AG09319 (cell line): ENCODE data around the gene RNF213.
A peak's percentile ranks its signal among the peaks of the same experiment; 100 is the strongest.

ENCODE experiments used
- DNase-seq: peaks from one replicate; pipeline ENCODE4 v3.0.0-alpha.2; 2010; ENCODE audit warnings: low read depth; ENCODE audit errors: extremely low read depth
- TF ChIP-seq, protein P1 (sequence below): IDR thresholded peaks from 2 replicates; pipeline ENCODE4 v1.5.1; 2011; ENCODE audit warnings: low read depth, mild to moderate bottlenecking, inconsistent platforms, low read length, moderate library complexity

RNF213 gene

DNA sequence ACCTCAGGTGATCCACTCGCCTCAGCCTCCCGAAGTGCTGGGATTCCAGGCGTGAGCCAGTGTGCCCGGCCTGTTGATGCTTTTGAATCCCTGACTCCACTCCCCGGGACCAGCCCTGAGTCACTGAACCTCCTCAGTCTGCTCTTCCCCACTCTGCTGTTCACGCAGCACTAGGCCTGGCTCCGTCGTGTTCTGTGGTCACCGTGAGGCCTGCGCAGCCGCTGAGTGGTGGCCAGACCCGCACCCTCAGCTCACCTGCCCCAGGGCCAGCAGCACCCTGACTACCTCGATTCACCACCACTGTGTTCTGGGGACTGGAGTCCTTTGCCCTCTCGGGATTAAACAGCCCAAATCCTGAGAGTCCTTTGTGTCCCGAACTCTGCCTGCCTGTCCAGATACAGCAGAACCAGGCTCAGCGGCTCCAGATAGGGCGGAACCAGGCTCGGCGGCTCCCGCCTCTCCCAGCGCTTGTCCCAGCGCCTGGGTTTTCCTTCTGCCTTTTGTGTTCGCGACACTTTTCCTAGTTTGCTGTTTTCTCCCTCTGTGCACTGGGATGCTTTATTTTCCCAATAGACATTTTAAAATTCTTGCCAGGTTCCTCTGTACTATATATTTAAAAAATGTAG lies 95.7 kb downstream of the RNF213 start:
- no peak for DNase-seq
- TF ChIP-seq, protein P1, sequence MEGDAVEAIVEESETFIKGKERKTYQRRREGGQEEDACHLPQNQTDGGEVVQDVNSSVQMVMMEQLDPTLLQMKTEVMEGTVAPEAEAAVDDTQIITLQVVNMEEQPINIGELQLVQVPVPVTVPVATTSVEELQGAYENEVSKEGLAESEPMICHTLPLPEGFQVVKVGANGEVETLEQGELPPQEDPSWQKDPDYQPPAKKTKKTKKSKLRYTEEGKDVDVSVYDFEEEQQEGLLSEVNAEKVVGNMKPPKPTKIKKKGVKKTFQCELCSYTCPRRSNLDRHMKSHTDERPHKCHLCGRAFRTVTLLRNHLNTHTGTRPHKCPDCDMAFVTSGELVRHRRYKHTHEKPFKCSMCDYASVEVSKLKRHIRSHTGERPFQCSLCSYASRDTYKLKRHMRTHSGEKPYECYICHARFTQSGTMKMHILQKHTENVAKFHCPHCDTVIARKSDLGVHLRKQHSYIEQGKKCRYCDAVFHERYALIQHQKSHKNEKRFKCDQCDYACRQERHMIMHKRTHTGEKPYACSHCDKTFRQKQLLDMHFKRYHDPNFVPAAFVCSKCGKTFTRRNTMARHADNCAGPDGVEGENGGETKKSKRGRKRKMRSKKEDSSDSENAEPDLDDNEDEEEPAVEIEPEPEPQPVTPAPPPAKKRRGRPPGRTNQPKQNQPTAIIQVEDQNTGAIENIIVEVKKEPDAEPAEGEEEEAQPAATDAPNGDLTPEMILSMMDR: no peak

GRCh38 chr17:80358131-80358530 lies 97.5 kb downstream of the RNF213 start:
- TF ChIP-seq, protein P1: no peak
- no peak for DNase-seq

DNA sequence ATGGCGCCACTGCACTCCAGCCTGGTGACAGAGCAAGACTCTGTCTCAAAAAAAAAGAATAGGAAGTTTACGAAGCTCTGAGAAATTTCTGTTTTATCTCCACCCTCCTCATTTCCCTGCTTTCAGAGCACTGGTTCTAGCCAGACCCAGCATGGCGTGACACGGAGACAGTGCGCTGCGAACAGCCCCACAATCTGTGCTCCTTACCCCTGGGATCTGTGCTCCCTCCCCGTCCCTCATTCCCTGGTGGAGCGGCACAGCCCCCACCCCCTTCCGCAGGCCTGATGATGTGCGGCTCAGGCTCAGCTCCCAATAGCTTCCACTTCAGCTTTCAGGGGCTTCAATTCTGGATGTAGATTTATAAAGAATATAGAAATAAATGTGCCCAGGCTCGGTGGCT lies 98.2 kb downstream of the RNF213 start:
- TF ChIP-seq, protein P1: no peak
- DNase-seq: no peak

GRCh38 chr17:80359422-80360110 lies 98.9 kb downstream of the RNF213 start:
- no peak for DNase-seq
- TF ChIP-seq, protein P1: no peak

- TF ChIP-seq, protein P1: no peak
- no peak for DNase-seq
Observed at GRCh38 chr17:80360396-80360795, 99.7 kb downstream of the RNF213 start.

DNA sequence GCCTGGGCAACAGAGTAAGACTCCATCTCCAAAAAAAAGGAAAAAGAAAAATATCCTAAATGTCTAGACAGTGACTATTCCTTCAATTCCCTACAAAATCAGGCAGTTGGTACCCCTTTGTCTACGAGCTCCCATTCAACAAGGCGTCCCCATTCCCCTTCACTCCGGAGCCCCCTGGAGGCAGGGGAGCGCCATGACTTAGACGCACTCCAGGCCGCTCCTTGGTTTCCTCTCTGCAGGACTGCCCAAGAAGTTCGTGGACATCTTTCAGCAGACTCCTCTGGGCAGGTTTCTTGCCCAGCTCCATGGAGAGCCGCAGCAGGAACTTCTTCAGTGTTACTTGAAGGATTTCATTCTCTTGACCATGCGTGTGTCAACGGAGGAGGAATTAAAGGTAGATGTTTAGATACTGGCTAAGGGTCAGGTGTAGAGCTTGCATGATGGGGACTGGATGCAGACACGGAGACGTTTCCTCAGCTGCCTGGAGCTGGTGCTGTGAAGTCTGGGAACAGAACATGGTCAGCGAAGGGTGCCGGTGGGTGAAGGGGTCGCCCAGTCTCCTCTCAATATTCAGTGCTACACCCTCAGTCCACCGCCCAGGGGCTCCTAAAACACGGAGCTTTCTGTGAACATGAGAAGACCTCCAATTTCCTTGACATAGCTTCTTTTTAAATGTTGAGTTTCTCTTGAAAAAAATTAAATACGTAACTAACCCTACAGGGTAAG lies 101.0 kb downstream of the RNF213 start:
- no peak for DNase-seq
- TF ChIP-seq, protein P1: peak; percentile 20
